ENCODE measurements around the gene IFRD1. TPM values are rescaled to one million over a fixed set of nuclear protein-coding genes. Genes with fewer than 3 reads are reported as not detected.

IFRD1 gene, protein sequence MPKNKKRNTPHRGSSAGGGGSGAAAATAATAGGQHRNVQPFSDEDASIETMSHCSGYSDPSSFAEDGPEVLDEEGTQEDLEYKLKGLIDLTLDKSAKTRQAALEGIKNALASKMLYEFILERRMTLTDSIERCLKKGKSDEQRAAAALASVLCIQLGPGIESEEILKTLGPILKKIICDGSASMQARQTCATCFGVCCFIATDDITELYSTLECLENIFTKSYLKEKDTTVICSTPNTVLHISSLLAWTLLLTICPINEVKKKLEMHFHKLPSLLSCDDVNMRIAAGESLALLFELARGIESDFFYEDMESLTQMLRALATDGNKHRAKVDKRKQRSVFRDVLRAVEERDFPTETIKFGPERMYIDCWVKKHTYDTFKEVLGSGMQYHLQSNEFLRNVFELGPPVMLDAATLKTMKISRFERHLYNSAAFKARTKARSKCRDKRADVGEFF
- 35.4 and 41.9 TPM in 2 replicates for total RNA-seq

DNA sequence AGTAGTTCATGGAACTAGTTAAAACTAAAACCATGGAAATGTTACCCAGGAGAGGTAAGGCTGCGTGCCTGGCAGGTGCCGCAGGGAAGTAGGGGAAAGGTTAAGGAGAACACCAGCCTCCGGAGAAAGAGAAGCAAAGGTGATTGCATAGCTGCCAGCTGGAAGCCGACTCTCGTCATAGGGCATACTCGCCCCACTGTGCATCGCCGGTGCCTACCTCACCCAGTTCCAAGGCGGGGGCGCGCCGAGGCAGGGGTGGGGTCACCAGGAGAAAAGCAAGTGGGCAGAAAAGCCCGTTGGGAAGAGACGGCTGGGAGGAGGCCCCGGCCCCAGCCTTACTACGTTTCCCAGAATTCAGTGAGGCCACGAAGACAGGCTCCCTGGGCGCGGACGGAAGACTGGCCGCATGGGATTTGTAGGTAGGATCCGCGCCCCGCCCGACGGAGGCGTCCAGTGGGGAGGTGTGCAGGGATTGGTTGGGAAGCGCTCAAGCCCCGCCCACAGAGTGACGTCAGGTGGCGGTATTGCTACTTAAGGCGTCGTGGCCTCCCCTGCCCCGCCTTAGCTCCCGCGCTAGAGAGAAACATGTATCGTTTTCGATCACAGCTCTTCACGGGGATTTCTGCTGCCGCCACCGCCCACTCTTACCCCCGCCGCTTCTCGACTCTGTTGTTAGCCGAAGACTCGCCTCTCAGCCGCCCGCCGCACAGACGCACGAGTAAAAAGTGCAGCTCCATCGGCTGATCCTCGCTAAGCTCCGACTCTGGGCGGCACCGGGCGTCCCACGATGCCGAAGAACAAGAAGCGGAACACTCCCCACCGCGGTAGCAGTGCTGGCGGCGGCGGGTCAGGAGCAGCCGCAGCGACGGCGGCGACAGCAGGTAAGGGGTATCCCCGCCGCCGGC lies at the start of gene IFRD1:
Gene IFRD1, plus strand, starts transcription at position 559 of the 905 bp plus-strand sequence. Its CDS starts 229 bp downstream, at position 788.

Other genes starting within 250 kb of the IFRD1 start
- gene DOCK4, start 244.1 kb upstream of the IFRD1 start, total RNA-seq: 138 and 229 TPM in 2 replicates
- gene ZNF277, start 243.8 kb upstream of the IFRD1 start, total RNA-seq: 59.4 and 60.1 TPM in 2 replicates
- gene LSMEM1, start 30.5 kb downstream of the IFRD1 start, total RNA-seq: 0.32 and 0.76 TPM in 2 replicates